Testis (tissue), 2 donors: Measurements from ENCODE around the gene SLC52A3.

ENCODE experiments used
- POLR2A ChIP-seq: fragments of 450-650 bp; IDR thresholded peaks from one replicate; pipeline ENCODE4 v1.6.1; 2017; ENCODE audit warnings: antibody characterized with exemption, mild to moderate bottlenecking, moderate library complexity
- TF ChIP-seq, protein P1 (sequence below), 3 experiments: fragments of 450-650 bp in 2 of 3; fragments of 200-600 bp in 1 of 3; sonication (generic) in 1 of 3; IDR thresholded peaks; one replicate each; pipeline ENCODE4 v1.5.1; 2016 to 2019; ENCODE audit warnings: antibody characterized with exemption in 3 of 3, mild to moderate bottlenecking in 2 of 3, moderate library complexity in 1 of 3

DNA sequence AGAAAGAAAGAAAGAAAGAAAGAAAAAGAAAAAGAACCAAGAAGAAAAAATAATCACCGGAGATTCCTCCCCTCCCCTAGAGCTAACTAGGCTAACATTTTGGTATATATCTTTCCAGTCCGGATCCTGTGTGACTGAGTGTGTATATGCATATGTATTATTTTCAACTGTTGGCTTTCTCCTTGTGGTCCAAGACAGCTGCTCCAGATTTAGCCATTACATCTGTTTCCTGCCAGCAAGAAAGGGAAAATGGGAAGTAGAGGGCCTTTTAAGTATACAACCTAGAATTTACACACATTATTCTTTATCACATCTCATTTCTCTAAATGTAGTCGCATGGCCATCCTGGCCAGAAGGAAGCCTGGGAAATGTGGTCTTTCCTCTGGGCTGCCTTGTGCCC, 15.2 kb downstream of the SLC52A3 start:
- TF ChIP-seq, protein P1, sequence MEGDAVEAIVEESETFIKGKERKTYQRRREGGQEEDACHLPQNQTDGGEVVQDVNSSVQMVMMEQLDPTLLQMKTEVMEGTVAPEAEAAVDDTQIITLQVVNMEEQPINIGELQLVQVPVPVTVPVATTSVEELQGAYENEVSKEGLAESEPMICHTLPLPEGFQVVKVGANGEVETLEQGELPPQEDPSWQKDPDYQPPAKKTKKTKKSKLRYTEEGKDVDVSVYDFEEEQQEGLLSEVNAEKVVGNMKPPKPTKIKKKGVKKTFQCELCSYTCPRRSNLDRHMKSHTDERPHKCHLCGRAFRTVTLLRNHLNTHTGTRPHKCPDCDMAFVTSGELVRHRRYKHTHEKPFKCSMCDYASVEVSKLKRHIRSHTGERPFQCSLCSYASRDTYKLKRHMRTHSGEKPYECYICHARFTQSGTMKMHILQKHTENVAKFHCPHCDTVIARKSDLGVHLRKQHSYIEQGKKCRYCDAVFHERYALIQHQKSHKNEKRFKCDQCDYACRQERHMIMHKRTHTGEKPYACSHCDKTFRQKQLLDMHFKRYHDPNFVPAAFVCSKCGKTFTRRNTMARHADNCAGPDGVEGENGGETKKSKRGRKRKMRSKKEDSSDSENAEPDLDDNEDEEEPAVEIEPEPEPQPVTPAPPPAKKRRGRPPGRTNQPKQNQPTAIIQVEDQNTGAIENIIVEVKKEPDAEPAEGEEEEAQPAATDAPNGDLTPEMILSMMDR (IDR thresholded peaks at IDR 0.05): no peak
- no peak for TF ChIP-seq POLR2A
